Fibroblast of peridontal ligament (primary cell): Measurements from ENCODE around the gene SRD5A1.
"Not testable (repeated sequence)": the region's sequence is repeated elsewhere in the genome, so short reads cannot be mapped to it uniquely, and the experiment has no call there.

Source experiments
- DNase-seq: peaks from one replicate; pipeline ENCODE4 v3.0.0-alpha.2; 2010; ENCODE audit errors: extremely low read depth

SRD5A1 gene

DNA sequence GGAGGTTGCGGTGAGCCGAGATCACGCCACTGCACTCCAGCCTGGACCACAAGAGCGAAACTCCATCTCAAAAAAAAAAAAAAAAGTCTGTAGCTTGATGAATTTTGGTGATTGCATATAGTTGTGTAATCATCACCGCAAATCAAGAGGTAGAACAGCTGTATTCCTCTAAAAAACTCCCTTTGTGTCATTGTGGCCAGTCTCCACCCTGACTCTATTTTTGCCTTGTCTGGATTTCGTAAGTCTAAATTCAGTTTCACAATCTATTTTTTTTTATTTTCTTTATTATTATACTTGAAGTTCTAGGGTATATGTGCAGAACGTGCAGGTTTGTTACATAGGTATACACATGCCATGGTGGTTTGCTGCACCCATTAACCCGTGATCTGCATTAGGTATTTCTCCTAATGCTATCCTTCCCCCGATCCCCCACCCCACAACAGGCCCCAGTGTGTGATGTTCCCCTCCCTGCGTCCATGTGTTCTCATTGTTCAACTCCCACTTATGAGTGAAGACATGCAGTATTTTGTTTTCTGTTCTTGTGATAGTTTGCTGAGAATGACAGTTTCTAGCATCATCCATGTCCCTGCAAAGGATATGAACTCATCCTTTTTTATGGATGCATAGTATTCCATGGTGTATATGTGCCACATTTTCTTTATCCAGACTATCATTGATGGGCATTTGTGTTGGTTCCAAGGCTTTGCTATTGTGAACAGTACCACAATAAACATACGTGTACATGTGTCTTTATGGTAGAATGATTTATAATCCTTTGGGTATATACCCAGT is 12.5 kb downstream of the SRD5A1 start:
- peak; percentile 25 for DNase-seq

DNA sequence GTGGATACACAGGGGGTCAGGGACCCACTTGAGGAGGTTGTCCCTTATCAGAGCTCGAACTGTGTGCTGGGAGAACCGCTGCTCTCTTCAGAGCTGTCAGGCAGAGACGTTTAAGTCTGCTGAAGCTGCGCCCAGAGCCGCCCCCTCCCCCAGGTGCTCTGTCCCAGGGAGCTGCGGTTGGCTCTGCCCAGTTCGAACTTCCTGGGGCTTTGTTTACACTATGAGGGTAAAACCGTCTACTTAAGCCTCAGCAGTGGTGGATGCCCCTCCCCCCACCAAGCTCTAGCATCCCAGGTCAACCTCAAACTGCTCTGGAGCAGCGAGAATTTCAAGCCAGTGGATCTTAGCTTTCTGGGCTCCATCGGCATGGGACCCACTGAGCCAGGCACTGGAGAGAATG is 15.9 kb downstream of the SRD5A1 start:
- DNase-seq: no peak

DNA sequence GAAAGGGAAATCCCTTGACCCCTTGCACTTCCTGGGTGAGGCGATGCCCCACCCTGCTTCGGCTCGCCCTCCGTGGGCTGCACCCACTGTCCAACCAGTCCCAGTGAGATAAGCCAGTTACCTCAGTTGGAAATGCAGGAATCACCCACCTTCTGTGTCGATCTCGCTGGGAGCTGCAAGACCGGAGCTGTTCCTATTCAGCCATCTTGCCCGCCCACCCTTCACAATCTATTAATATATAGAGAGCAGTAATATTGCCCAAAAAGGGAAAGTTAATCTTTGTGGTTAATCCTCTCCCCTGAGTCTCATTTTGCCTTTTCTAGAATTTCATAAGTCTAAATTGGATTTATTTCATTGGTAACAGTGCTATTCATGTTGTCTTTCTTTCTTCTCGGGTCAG is 16.4 kb downstream of the SRD5A1 start:
- no peak for DNase-seq

GRCh38 chr5:6652025-6652424 is 18.8 kb downstream of the SRD5A1 start:
- DNase-seq: no peak

DNA sequence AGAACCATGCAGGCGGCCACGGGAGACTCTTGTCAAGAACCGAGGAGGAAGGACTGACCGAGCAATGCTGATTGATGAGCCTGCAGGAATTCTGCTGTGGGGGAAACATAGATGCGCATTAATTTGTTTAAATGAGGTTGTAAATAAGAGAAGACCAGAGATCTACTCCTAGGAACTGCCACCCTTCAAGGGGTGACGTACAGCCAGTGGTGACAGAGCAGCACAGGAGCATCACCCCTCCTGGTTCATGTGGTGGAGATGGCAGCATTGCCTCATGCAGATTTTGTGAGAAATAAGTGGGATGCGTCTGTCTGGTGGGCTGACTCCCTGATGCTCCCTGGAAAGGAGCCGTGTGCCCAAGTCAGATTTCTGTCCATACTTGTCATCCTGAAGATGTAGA is 22.2 kb downstream of the SRD5A1 start:
- DNase-seq: no peak

GRCh38 chr5:6656680-6657079 is 23.4 kb downstream of the SRD5A1 start:
- no peak for DNase-seq

DNA sequence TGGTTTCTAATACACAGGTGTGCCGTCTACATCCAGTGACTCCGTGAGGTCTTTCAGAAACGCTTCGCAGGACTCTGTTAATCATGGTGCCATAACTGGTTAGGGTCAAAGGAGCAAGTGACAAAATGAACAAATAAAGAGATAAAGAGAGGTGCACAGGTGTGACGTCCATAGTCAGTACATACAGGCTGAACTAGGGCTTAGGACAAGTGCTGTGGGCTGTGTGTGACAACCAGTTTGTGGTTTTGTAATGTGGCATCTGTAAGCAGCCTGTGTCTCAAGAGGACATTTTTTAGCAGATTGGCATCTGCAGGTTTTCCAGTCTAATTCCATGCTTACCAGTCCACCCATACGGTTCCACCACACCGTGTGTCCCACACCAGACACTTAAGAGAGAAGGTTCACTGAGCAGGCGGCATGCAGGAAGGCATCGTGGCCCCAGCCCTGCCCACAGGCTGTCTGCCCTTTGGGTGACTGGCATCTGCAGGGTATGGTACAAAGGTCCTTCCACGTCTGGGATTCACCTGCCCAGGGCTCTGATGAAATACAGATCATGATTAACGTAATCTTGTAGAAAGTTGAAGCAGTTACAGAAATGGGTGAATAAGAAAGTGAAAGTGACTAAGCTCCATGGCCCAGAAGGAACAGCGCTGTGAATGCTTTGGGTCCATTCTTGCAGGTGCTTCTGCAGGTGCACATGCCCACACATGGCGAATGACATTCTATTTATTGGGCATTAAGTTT is 26.9 kb downstream of the SRD5A1 start:
- DNase-seq: no peak

DNA sequence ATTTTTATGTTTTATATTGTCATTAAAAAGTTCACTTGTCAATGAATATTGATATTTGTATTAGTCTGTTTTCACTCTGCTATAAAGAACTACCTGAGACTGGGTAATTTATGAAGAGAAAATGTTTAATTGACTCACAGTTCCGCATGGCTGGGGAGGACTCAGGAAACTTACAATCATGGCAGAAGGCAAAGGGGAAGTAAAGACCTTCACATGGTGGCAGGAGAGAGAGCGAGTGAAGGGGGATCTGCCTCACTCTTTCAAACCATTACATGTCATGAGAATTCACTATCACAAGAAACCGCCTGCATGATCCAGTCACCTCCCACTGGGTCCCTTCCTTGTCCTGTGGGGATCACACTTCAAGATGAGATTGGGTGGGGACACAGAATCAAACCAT is 27.4 kb downstream of the SRD5A1 start:
- DNase-seq: no peak

- no peak for DNase-seq
Measured at GRCh38 chr5:6666762-6667161, 33.5 kb downstream of the SRD5A1 start.

- DNase-seq: no peak
Measured at GRCh38 chr5:6667648-6668047, 34.4 kb downstream of the SRD5A1 start.

DNA sequence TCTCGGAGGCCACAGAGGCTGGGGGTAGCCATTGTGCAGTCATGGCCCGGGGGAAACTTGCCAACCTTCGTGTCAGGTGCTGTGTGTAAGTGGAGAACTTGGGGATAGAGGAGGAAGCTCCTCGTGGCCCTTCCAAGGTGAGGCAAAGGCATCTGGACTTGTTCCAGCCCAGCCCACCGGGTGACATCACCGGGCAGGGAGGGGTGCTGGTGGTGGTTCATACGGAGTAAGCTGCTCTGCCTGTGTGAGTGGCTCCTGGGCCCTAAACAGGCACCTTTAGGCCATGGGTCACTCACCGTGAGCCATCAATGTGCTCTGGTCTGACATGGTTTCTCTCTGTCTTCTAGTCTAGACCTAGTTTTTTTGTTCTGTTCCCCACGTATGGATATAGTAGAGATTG is 35.5 kb downstream of the SRD5A1 start:
- DNase-seq: not testable (repeated sequence)

- DNase-seq: no peak
Measured at GRCh38 chr5:6673031-6673430, 39.8 kb downstream of the SRD5A1 start.

- no peak for DNase-seq
Measured at GRCh38 chr5:6673963-6674362, 40.7 kb downstream of the SRD5A1 start.

DNA sequence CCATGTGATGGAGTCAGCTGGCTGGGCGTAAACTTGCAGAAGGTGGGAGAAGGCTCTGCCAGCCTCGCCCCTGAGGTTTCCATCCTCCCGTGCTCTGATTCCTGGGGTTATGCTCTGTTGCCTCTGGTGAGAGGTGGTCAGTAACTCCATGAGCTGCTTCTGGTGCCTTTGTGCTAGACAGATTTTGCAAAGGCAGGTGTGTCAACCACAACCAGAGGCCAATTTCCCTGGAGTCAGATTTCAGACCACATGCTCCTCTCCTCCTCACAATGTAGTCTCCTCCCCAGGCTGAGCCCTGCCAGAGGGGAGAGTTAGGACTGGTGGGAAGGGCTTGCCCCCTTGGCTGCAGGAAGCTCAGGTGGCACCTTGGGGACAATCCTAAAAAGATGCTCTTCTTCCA is 41.2 kb downstream of the SRD5A1 start:
- no peak for DNase-seq

GRCh38 chr5:6674886-6675285 is 41.6 kb downstream of the SRD5A1 start:
- DNase-seq: no peak

GRCh38 chr5:6675784-6676491 is 42.7 kb downstream of the SRD5A1 start:
- DNase-seq: no peak

GRCh38 chr5:6676702-6677101 is 43.5 kb downstream of the SRD5A1 start:
- no peak for DNase-seq

- DNase-seq: no peak
Measured at GRCh38 chr5:6678385-6678784, 45.1 kb downstream of the SRD5A1 start.

- DNase-seq: no peak
Measured at GRCh38 chr5:6680922-6681321, 47.7 kb downstream of the SRD5A1 start.

DNA sequence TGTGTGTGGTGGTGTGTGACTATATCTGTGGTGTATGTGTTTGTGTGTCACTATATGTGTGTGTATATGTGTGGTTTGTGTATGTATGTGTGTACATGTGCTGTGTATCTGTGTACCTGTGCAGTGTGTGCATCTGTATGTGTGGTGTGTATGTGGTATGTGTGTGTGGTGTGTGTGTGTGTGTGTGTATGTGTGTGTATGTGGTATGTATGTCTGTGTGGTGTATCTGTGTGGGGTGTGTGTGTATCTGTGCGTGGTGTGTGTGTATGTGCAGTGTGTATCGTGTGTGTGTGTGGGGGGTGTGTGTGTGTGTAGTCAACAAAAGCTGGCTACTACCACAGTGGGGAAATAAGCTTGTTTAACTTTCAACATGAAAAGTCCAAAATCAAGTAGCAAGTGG is 48.4 kb downstream of the SRD5A1 start:
- DNase-seq: no peak

DNA sequence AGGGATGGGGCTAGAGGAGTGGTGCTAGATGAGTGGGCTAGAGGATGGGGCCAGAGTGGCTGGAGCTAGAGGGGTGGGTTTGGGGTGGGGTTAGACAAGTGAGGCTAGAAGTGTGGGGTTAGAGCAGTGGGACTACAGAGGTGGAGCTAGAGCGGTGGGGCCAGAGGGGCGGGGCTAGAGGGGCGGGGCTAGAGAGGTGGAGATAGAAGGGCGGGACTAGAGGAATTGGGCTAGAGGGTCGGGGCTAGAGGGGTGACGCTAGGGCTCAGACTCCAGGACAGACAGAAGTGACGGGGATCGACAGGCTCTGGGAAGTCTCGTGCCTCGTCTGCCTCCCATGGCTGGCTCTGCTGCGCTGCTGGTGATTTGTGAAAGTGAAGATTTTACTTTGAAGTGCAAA is 49.0 kb downstream of the SRD5A1 start:
- DNase-seq: no peak

GRCh38 chr5:6683241-6683640 is 50.0 kb downstream of the SRD5A1 start:
- DNase-seq: no peak

DNA sequence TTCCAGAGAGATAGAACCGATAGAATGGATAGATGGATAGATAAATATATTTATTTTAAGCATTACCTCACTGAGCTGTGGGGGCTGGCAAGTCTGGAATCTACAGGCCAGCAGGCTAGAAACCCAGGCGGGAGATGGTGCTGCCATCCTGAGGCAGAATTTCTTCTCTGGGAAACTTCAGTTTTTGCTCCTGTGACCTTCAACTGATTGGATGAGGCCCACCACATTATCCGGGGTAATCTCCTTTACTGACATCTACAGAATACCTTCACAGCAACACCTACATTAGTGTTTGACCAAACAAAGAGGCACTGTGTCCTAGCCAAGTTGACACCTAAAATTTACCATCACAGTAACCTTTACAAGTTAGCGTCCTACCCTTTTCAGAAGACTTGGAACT is 50.8 kb downstream of the SRD5A1 start:
- no peak for DNase-seq
